Right atrium auricular region (tissue), 2 donors: ENCODE results near the gene GLT1D1. TPM values are rescaled to one million over a fixed set of nuclear protein-coding genes. Genes with fewer than 3 reads are reported as not detected.
A peak's percentile ranks its signal among the peaks of the same experiment; 100 is the strongest.

ENCODE experiments used
- DNase-seq: peaks from one replicate; pipeline ENCODE4 v3.0.0-alpha.2; 2019; ENCODE audit warnings: low spot score
- H3K27ac ChIP-seq, 2 donors: fragments of 200-600 bp; sonication (generic); 1 replicate in 1 of 2; 2 replicates in 1 of 2; pipeline ENCODE4 v1.5.1; 2016 to 2019
- H3K27me3 ChIP-seq, 2 donors: fragments of 200-600 bp; sonication (generic); one replicate each; pipeline versions ENCODE4 v1.5.1 to v1.6.0; 2017 to 2019
- H3K36me3 ChIP-seq: fragments of 200-600 bp; sonication (generic); one replicate; pipeline ENCODE4 v1.5.1; 2016
- H3K4me1 ChIP-seq, 2 donors: fragments of 200-600 bp; sonication (generic); one replicate each; pipeline versions ENCODE4 v1.5.1 to v1.6.0; 2017 to 2019
- H3K4me3 ChIP-seq, 2 donors: fragments of 200-600 bp; sonication (generic); 1 replicate in 1 of 2; 2 replicates in 1 of 2; pipeline ENCODE4 v1.5.1; 2017 to 2019; ENCODE audit warnings: mild to moderate bottlenecking in 1 of 2, moderate library complexity in 1 of 2
- H3K9me3 ChIP-seq, 2 donors: fragments of 200-600 bp; sonication (generic); one replicate each; pipeline ENCODE4 v1.5.1; 2019
- CTCF ChIP-seq, 2 donors: fragments of 200-600 bp; sonication (generic); IDR thresholded peaks; one replicate each; pipeline ENCODE4 v1.5.1; 2019; ENCODE audit warnings: antibody characterized with exemption in 2 of 2
- total RNA-seq, 2 donors: library from RNA; depleted of rRNA; stranded (reverse); fragments of >200 nt; gene quantifications; one replicate each; pipeline ENCODE4 v1.1.0, GENCODE V29; 2016

The GLT1D1 gene
- total RNA-seq, 2 donors from 2014 or later, result 0.20 TPM; not detected in 1

GRCh38 chr12:128969480-128970055 is 116.3 kb downstream of the GLT1D1 start:
- no peak overlapping the region for H3K27ac ChIP-seq
- no peak for DNase-seq
- peaks cover 0 to 8% of the 10 kb centered on the region in 2 donors for H3K27me3 ChIP-seq
- no peaks in the 10 kb centered on the region for H3K4me1 ChIP-seq
- H3K9me3 ChIP-seq, result peaks cover 3 to 9% of the 10 kb centered on the region in 2 donors
- H3K4me3 ChIP-seq, result no peak overlapping the region
- H3K36me3 ChIP-seq, result no peaks in the 10 kb centered on the region
- peak in 1 of 2 donors; percentile 43 for TF ChIP-seq CTCF (IDR thresholded peaks at IDR 0.05)

- H3K27ac ChIP-seq, result no peak overlapping the region
- H3K4me1 ChIP-seq, result no peaks in the 10 kb centered on the region
- no peaks in the 10 kb centered on the region for H3K36me3 ChIP-seq
- no peak for TF ChIP-seq CTCF (IDR thresholded peaks at IDR 0.05)
- peaks cover 0 to 3% of the 10 kb centered on the region in 2 donors for H3K9me3 ChIP-seq
- no peak for DNase-seq
- no peak overlapping the region for H3K4me3 ChIP-seq
- H3K27me3 ChIP-seq, result peaks cover 0 to 8% of the 10 kb centered on the region in 2 donors
These were observed 116.8 kb downstream of the GLT1D1 start for GRCh38 chr12:128970110-128970509.

- H3K4me1 ChIP-seq, result no peaks in the 10 kb centered on the region
- H3K27me3 ChIP-seq, result peaks cover 0 to 8% of the 10 kb centered on the region in 2 donors
- no peak for TF ChIP-seq CTCF (IDR thresholded peaks at IDR 0.05)
- DNase-seq, result no peak
- no peaks in the 10 kb centered on the region for H3K36me3 ChIP-seq
- no peak overlapping the region for H3K27ac ChIP-seq
- H3K9me3 ChIP-seq, result no peaks in the 10 kb centered on the region
- no peak overlapping the region for H3K4me3 ChIP-seq
These were observed 117.7 kb downstream of the GLT1D1 start for GRCh38 chr12:128970941-128971340.

GRCh38 chr12:128971802-128972201 is 118.5 kb downstream of the GLT1D1 start:
- Histone ChIP-seq H3K27me3 (peaks cover 5 to 8% of the 10 kb centered on the region in 2 donors), H3K4me1 (no peaks in the 10 kb centered on the region), H3K36me3 (no peaks in the 10 kb centered on the region), H3K9me3 (no peaks in the 10 kb centered on the region), H3K4me3 (no peak overlapping the region), H3K27ac (no peak overlapping the region)
- no peak for DNase-seq
- TF ChIP-seq CTCF (IDR thresholded peaks at IDR 0.05), result no peak

- no peak for DNase-seq
- no peak for TF ChIP-seq CTCF (IDR thresholded peaks at IDR 0.05)
- Histone ChIP-seq H3K4me3 (no peak overlapping the region), H3K9me3 (no peaks in the 10 kb centered on the region), H3K4me1 (no peaks in the 10 kb centered on the region), H3K36me3 (no peaks in the 10 kb centered on the region), H3K27ac (no peak overlapping the region), H3K27me3 (peaks cover 5 to 8% of the 10 kb centered on the region in 2 donors)
These were observed 120.8 kb downstream of the GLT1D1 start for GRCh38 chr12:128973883-128974681.
